ENCODE data around the gene SMO. TPM values are rescaled to one million over a fixed set of nuclear protein-coding genes. Genes with fewer than 3 reads are reported as not detected.

SMO gene
- total and polyA plus RNA-seq, 9 of the 15 experiments (the other 6 are each of a cell fraction or from before 2014, with no cell fraction given), result 0.05 to 0.13 (median 0.10) TPM; not detected in 5

DNA sequence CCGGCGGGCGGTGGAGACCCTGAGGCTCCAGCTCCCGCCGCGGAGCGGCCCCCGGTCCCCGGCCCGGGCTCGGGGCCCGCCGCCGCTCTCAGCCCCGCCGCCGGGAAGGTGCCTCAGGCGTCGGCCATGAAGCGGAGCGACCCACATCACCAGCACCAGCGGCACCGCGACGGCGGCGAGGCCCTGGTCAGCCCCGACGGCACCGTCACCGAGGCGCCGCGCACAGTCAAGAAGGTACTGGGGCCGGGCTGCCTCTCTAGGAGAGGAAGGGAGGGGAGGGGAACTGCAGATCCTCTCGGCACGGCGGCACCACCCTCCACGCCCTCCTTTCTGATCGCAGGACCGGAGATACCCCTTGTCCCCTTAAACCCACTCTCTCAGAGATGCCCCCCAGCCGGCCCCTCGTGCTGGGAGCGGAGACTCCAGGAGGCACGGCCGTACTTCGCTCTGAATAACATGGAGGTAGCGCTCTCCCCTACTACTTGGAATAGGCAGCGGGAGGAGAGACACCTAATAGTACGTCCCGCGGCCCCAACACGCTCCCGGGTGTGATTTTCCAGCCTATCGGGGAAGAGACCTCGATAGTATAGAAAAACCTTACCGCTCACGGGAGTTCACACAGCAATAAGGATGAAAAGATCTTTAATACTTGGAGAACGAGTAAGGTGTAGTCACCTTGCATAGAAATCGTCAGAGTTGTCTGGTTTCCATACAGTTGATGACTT, 36.9 kb downstream of the SMO start (continued):
- TF ChIP-seq ZSCAN32 (CRISPR knock-in tag; IDR thresholded peaks at IDR 0.05) (no peak), ZNF224 (CRISPR knock-in tag; IDR thresholded peaks at IDR 0.05) (peak; percentile 84; the same call in 1 of the 2 replicates), RHOXF2B (CRISPR knock-in tag; conservative IDR thresholded peaks at IDR 0.05) (no peak), BHLHE40 (IDR thresholded peaks at IDR 0.05; ENCODE audit: low read length) (no peak), DDX20 (tag; IDR thresholded peaks at IDR 0.05; ENCODE audit: low read depth) (no peak), ZNF347 (CRISPR knock-in tag; IDR thresholded peaks at IDR 0.05; ENCODE audit: low read depth) (no peak), ILF3 (IDR thresholded peaks at IDR 0.05; ENCODE audit: borderline replicate concordance) (peak; percentile 28; the same call in 1 of the 2 replicates), ZNF174 (CRISPR knock-in tag; IDR thresholded peaks at IDR 0.05) (no peak), HLTF (IDR thresholded peaks at IDR 0.05) (no peak), MCM7 (IDR thresholded peaks at IDR 0.05) (no peak), FOSL1 (tag; conservative IDR thresholded peaks at IDR 0.05) (no peak), L3MBTL2 (IDR thresholded peaks at IDR 0.05) (peak; percentile 65), NFATC3 (IDR thresholded peaks at IDR 0.05) (no peak), YBX1 (IDR thresholded peaks at IDR 0.05) (no peak), SMAD4 (CRISPR knock-in tag; conservative IDR thresholded peaks at IDR 0.05) (peak; percentile 59; the same call in 1 of the 2 replicates), SMARCE1 (IDR thresholded peaks at IDR 0.05) (peak; percentile 9; the same call in 1 of the 2 replicates), ZNF707 (CRISPR knock-in tag; conservative IDR thresholded peaks at IDR 0.05) (no peak)
- TF ChIP-seq, protein P1, sequence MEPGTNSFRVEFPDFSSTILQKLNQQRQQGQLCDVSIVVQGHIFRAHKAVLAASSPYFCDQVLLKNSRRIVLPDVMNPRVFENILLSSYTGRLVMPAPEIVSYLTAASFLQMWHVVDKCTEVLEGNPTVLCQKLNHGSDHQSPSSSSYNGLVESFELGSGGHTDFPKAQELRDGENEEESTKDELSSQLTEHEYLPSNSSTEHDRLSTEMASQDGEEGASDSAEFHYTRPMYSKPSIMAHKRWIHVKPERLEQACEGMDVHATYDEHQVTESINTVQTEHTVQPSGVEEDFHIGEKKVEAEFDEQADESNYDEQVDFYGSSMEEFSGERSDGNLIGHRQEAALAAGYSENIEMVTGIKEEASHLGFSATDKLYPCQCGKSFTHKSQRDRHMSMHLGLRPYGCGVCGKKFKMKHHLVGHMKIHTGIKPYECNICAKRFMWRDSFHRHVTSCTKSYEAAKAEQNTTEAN (CRISPR knock-in tag; IDR thresholded peaks at IDR 0.05), result peak; percentile 82; the same call in 1 of the 2 replicates
- TF ChIP-seq, protein P2, sequence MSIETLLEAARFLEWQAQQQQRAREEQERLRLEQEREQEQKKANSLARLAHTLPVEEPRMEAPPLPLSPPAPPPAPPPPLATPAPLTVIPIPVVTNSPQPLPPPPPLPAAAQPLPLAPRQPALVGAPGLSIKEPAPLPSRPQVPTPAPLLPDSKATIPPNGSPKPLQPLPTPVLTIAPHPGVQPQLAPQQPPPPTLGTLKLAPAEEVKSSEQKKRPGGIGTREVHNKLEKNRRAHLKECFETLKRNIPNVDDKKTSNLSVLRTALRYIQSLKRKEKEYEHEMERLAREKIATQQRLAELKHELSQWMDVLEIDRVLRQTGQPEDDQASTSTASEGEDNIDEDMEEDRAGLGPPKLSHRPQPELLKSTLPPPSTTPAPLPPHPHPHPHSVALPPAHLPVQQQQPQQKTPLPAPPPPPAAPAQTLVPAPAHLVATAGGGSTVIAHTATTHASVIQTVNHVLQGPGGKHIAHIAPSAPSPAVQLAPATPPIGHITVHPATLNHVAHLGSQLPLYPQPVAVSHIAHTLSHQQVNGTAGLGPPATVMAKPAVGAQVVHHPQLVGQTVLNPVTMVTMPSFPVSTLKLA (conservative IDR thresholded peaks at IDR 0.05), result 0 out of 4 replicates have a peak, but pooled peaks of 1 of the 2 experiments have one; percentile 23

Data from K562 (cell line).